Esophagus muscularis mucosa (tissue), 4 donors: Measurements from ENCODE around the gene RUNX1. TPM values are rescaled to one million over a fixed set of nuclear protein-coding genes. Genes with fewer than 3 reads are reported as not detected.

Experiments used
- DNase-seq: peaks from one replicate; pipeline ENCODE4 v3.0.0-alpha.2; 2017; ENCODE audit errors: extremely low spot score
- H3K27ac ChIP-seq, 4 donors: fragments of 200-600 bp; sonication (generic); replicated peaks in 1 of 4; 1 replicate in 3 of 4; 2 replicates in 1 of 4; pipeline ENCODE4 v1.5.1; 2016 to 2019; ENCODE audit warnings: mild to moderate bottlenecking in 1 of 4
- H3K27me3 ChIP-seq, 4 donors: fragments of 200-600 bp; sonication (generic); one replicate each; pipeline versions ENCODE4 v1.5.1 to v1.6.0; 2016 to 2019
- H3K36me3 ChIP-seq, 4 donors: fragments of 200-600 bp; sonication (generic); one replicate each; pipeline ENCODE4 v1.5.1; 2016 to 2019
- H3K4me1 ChIP-seq, 4 donors: fragments of 200-600 bp; sonication (generic); one replicate each; pipeline ENCODE4 v1.5.1; 2016 to 2019
- H3K4me3 ChIP-seq, 4 donors: fragments of 200-600 bp; sonication (generic); 1 replicate in 2 of 4; 2 replicates in 2 of 4; pipeline ENCODE4 v1.5.1; 2016 to 2019; ENCODE audit warnings: mild to moderate bottlenecking in 4 of 4, moderate library complexity in 1 of 4
- H3K9me3 ChIP-seq, 4 donors: fragments of 200-600 bp; sonication (generic); 1 replicate in 3 of 4; 2 replicates in 1 of 4; pipeline ENCODE4 v1.5.1; 2016 to 2019
- EP300 ChIP-seq: sonication (generic); formaldehyde crosslinking; IDR thresholded peaks from one replicate; pipeline ENCODE4 v1.6.1; 2017; ENCODE audit warnings: antibody characterized with exemption
- POLR2A ChIP-seq: fragments of 450-650 bp; IDR thresholded peaks from one replicate; pipeline ENCODE4 v1.6.1; 2017; ENCODE audit warnings: antibody characterized with exemption, moderate library complexity, mild to moderate bottlenecking, low read depth
- POLR2AphosphoS5 ChIP-seq, 2 donors: sonication (generic); formaldehyde crosslinking; IDR thresholded peaks; one replicate each; pipeline ENCODE4 v1.6.1; 2017; ENCODE audit warnings: antibody characterized with exemption in 2 of 2
- WGBS: methylation state at CpG from one replicate; pipeline ENCODE4 v1.1.5; 2018; 5-methylcytosine and 5-hydroxymethylcytosine counted together
- intact Hi-C: fragments of 100-400 bp; cut with DNase I; formaldehyde crosslinking; loops from one replicate; pipeline ENCODE4 v1.15.1; 2023
- total RNA-seq, 4 donors: library from RNA; depleted of rRNA; stranded (reverse); fragments of >200 nt; gene quantifications; one replicate each; pipeline versions ENCODE4 v1.1.0 to v1.2.1, GENCODE V29; 2016
- TF ChIP-seq, protein P1 (sequence below), 3 experiments: fragments of 200-600 bp in 2 of 3; fragments of 450-650 bp in 1 of 3; sonication (generic) in 2 of 3; IDR thresholded peaks; one replicate each; pipeline ENCODE4 v1.5.1; 2017 to 2019; ENCODE audit warnings: antibody characterized with exemption in 3 of 3, mild to moderate bottlenecking in 2 of 3, moderate library complexity in 1 of 3

Gene RUNX1
- total RNA-seq, 4 donors from 2014 or later = 3.7 to 10.9 (median 5.6) TPM

DNA sequence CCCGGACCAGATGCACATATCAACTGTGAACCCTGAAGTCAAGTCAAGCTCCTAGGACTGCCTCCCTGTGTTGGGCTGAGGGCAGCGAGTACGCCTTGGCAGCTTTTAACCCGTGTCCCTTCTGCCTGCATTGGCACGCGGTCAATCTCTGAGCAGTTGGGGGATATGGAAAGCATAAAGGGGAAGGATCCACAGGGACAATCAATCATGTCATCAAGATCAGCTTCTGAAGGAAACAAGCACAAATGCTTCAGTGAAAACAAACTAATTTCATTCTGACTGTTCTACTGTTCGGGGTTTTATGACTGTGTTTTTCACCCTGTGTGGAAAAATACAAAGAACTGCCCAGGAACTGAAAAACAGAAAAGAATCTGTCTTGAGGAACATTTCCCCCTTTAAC, 106.2 kb downstream of the RUNX1 start:
- TF ChIP-seq EP300 (no peak), POLR2A (no peak), POLR2AphosphoS5 (IDR thresholded peaks at IDR 0.05) (no peak)
- TF ChIP-seq, protein P1, sequence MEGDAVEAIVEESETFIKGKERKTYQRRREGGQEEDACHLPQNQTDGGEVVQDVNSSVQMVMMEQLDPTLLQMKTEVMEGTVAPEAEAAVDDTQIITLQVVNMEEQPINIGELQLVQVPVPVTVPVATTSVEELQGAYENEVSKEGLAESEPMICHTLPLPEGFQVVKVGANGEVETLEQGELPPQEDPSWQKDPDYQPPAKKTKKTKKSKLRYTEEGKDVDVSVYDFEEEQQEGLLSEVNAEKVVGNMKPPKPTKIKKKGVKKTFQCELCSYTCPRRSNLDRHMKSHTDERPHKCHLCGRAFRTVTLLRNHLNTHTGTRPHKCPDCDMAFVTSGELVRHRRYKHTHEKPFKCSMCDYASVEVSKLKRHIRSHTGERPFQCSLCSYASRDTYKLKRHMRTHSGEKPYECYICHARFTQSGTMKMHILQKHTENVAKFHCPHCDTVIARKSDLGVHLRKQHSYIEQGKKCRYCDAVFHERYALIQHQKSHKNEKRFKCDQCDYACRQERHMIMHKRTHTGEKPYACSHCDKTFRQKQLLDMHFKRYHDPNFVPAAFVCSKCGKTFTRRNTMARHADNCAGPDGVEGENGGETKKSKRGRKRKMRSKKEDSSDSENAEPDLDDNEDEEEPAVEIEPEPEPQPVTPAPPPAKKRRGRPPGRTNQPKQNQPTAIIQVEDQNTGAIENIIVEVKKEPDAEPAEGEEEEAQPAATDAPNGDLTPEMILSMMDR (IDR thresholded peaks at IDR 0.05) = no peak
- peaks cover 0 to 19% (median 0%) of the 10 kb centered on the region in 4 donors for H3K27me3 ChIP-seq
- WGBS = 54% methylated on average over 7 of the region's 7 CpGs
- no peaks in the 10 kb centered on the region for H3K36me3 ChIP-seq
- H3K4me1 ChIP-seq = no peaks in the 10 kb centered on the region
- no peak for DNase-seq
- H3K27ac ChIP-seq = no peak overlapping the region
- intact Hi-C loops = no loop called here
- H3K4me3 ChIP-seq = no peak overlapping the region
- H3K9me3 ChIP-seq = no peaks in the 10 kb centered on the region

DNA sequence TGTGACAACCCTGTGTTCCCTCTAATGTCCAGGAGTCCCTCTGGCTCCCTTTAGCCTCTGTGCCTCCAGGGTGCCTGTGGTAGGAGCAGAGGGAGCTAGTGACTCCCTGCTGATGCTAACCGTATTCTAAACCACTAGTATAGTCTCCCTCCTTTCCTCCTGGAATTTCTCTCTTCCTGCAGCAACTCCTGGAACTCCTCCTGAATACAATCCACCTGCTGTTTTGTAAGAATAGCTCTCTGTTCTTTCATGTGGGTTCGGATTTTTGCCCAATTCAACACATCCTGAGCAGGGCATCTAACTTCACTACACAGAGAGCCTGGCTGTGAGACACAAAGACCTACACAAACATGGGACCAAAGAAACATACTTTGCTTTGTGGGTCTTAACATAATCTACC, 107.9 kb downstream of the RUNX1 start:
- intact Hi-C loops = no loop called here
- Histone ChIP-seq H3K9me3 (no peaks in the 10 kb centered on the region), H3K4me1 (no peaks in the 10 kb centered on the region), H3K27me3 (peaks cover 0 to 22% (median 0%) of the 10 kb centered on the region in 4 donors), H3K27ac (no peak overlapping the region), H3K4me3 (no peak overlapping the region), H3K36me3 (no peaks in the 10 kb centered on the region)
- TF ChIP-seq EP300 = no peak
- no peak for TF ChIP-seq POLR2A
- TF ChIP-seq, protein P1 (IDR thresholded peaks at IDR 0.05) = no peak
- TF ChIP-seq POLR2AphosphoS5 (IDR thresholded peaks at IDR 0.05) = no peak
- WGBS = 67% methylated on average over 2 of the region's 2 CpGs
- DNase-seq = no peak

DNA sequence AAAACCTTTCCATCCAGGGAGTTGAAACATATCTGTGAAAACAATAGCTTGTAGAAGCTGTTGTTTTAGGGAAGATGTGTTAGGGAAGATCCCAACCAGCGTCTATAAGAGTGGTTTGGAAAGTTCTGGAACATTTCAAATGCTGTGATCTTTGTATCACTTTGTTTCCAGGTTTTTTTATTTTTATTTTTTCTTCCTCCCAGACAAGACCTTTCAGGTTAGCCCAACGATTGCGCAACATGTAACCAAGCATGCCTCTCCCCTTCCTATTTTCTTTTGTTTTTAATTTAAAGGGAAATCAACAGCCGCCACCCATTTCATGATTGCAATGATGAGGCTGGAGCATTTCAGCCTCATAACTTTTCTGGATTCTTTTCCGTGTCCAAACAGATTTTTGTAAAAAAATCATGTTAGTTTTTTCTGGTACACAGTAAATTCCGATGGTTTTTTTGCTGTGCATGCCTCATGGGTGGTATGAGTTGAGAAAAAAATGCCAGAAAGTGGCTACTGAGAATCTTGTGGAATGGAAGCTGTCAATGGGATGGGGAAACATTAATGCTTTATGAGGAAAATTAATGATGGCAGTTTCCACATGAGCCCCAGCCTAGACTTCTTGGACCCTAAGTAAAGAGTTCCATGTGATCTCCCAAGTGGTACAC, 109.3 kb downstream of the RUNX1 start:
- TF ChIP-seq POLR2A (no peak), EP300 (no peak), POLR2AphosphoS5 (IDR thresholded peaks at IDR 0.05) (no peak)
- TF ChIP-seq, protein P1 (IDR thresholded peaks at IDR 0.05) = no peak

DNA sequence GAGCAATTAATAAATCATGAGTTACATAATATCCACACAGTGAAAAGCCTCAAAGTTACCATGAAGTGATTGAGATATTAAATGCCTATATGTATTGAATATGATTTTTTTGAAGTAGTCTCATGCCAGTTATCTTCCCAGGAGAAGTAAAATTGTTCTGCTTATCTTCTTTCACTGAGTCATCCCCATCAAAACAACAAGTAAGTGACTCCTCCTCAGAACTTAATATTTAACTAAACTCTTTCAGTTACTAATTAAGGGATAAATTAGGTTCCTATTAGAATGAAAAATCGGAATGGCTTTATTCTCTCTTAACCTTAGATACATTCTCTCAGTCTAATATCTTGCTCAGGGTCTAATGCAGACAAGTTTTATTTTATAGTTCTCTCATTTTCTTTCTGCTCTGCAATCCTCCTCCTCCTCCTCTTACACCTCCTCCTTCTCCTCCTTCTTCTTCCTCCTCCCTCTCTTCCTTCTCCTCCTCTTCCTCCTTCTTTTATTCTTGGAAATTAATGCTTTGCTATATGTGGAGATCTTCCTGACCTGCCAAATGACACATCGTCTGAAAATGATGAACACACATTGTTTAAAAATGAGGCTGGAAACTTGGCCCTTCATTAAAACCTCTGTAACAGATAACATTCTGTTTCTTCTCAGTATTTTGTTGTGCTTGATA, 110.9 kb downstream of the RUNX1 start:
- intact Hi-C loops = no loop called here
- TF ChIP-seq, protein P1 (IDR thresholded peaks at IDR 0.05) = no peak
- TF ChIP-seq EP300 (no peak), POLR2A (no peak), POLR2AphosphoS5 (IDR thresholded peaks at IDR 0.05) (no peak)
- Histone ChIP-seq H3K4me1 (no peaks in the 10 kb centered on the region), H3K27ac (no peak overlapping the region), H3K27me3 (peaks cover 0 to 22% (median 0%) of the 10 kb centered on the region in 4 donors), H3K4me3 (no peak overlapping the region), H3K36me3 (no peaks in the 10 kb centered on the region), H3K9me3 (no peaks in the 10 kb centered on the region)
- no peak for DNase-seq
- 57% methylated on average over 2 of the region's 2 CpGs for WGBS

More for the DNA sequence above, 109.3 kb downstream of the RUNX1 start:
- no peak overlapping the region for H3K27ac ChIP-seq
- H3K4me1 ChIP-seq = no peaks in the 10 kb centered on the region
- intact Hi-C loops = no loop called here
- no peak for DNase-seq
- H3K9me3 ChIP-seq = no peaks in the 10 kb centered on the region
- H3K4me3 ChIP-seq = no peak overlapping the region
- no peaks in the 10 kb centered on the region for H3K36me3 ChIP-seq
- H3K27me3 ChIP-seq = peaks cover 0 to 22% (median 0%) of the 10 kb centered on the region in 4 donors
- 73% methylated on average over 6 of the region's 6 CpGs for WGBS
